ENCODE measurements around the gene SLC43A2. TPM values are rescaled to one million over a fixed set of nuclear protein-coding genes. Genes with fewer than 3 reads are reported as not detected.
A peak's percentile ranks its signal among the peaks of the same experiment; 100 is the strongest.

Gene SLC43A2
- polyA plus RNA-seq, 3 donors: 25.5 to 35.8 (median 28.1) TPM

GRCh38 chr17:1522626-1523025 is 106.0 kb downstream of the SLC43A2 start:
- no peak for DNase-seq (ENCODE audit: extremely low read depth in 1 of 11, low read depth in 9 of 11, low spot score in 4 of 11)

- DNase-seq (ENCODE audit: extremely low read depth in 1 of 11, low read depth in 9 of 11, low spot score in 4 of 11): peak in 1 of 11 donors; percentile 9
These were observed 107.5 kb downstream of the SLC43A2 start for GRCh38 chr17:1521086-1521640.

GRCh38 chr17:1519678-1520077 is 109.0 kb downstream of the SLC43A2 start:
- no peak for DNase-seq (ENCODE audit: extremely low read depth in 1 of 11, low read depth in 9 of 11, low spot score in 4 of 11)

Other genes starting within 250 kb of the SLC43A2 start
- gene YWHAE, start 228.6 kb downstream of the SLC43A2 start, polyA plus RNA-seq (ENCODE audit: insufficient read length in 3 of 3): 1,000 to 10,000 TPM in 2 of 3 donors, 100 to 1,000 TPM in 1; 895 to 1,204 (median 1,099) TPM
- gene CRK, start 172.6 kb downstream of the SLC43A2 start, polyA plus RNA-seq (ENCODE audit: insufficient read length in 3 of 3): 10 to 100 TPM; 55.6 to 63.7 (median 60.4) TPM
- gene MYO1C, start 136.1 kb downstream of the SLC43A2 start, polyA plus RNA-seq (ENCODE audit: insufficient read length in 3 of 3): 10 to 100 TPM; 52.4 to 81.2 (median 68.2) TPM
- gene INPP5K, start 112.2 kb downstream of the SLC43A2 start, polyA plus RNA-seq (ENCODE audit: insufficient read length in 3 of 3): 10 to 100 TPM; 17.3 to 25.1 (median 19.1) TPM
- gene PITPNA, start 66.0 kb downstream of the SLC43A2 start, polyA plus RNA-seq (ENCODE audit: insufficient read length in 3 of 3): 10 to 100 TPM; 75.8 to 89.2 (median 82.7) TPM
- gene SCARF1, start 16.9 kb upstream of the SLC43A2 start, polyA plus RNA-seq (ENCODE audit: insufficient read length in 3 of 3): 1 to 10 TPM; 5.0 to 8.4 (median 7.6) TPM
- gene RILP, start 21.0 kb upstream of the SLC43A2 start, polyA plus RNA-seq (ENCODE audit: insufficient read length in 3 of 3): 1 to 10 TPM; 3.0 to 5.1 (median 4.3) TPM
- gene PRPF8, start 56.0 kb upstream of the SLC43A2 start, polyA plus RNA-seq (ENCODE audit: insufficient read length in 3 of 3): 100 to 1,000 TPM; 303 to 353 (median 312) TPM
- gene TLCD2, start 81.5 kb upstream of the SLC43A2 start, polyA plus RNA-seq (ENCODE audit: insufficient read length in 3 of 3): 1 to 10 TPM; 5.5 to 6.5 (median 6.2) TPM
- gene WDR81, start 95.9 kb upstream of the SLC43A2 start, polyA plus RNA-seq (ENCODE audit: insufficient read length in 3 of 3): 10 to 100 TPM; 12.9 to 20.6 (median 19.1) TPM
- gene SERPINF2, start 114.0 kb upstream of the SLC43A2 start, polyA plus RNA-seq (ENCODE audit: insufficient read length in 3 of 3): 100 to 1,000 TPM in 1 of 3 donors, 10 to 100 TPM in 2; 78.3 to 101 (median 98.9) TPM
- gene SERPINF1, start 133.2 kb upstream of the SLC43A2 start, polyA plus RNA-seq (ENCODE audit: insufficient read length in 3 of 3): 100 to 1,000 TPM; 222 to 235 (median 232) TPM
- gene SMYD4, start 201.1 kb upstream of the SLC43A2 start, polyA plus RNA-seq (ENCODE audit: insufficient read length in 3 of 3): 10 to 100 TPM; 13.5 to 17.5 (median 15.9) TPM
- 100 to 1,000 TPM; 101 to 135 (median 131) TPM for gene RPA1, start 201.2 kb upstream of the SLC43A2 start, polyA plus RNA-seq (ENCODE audit: insufficient read length in 3 of 3)